Fibroblast of villous mesenchyme (primary cell): ENCODE results near the gene CDPF1. TPM values are rescaled to one million over a fixed set of nuclear protein-coding genes. Genes with fewer than 3 reads are reported as not detected.

ENCODE experiments used
- DNase-seq: peaks from one replicate; pipeline ENCODE4 v3.0.0-alpha.2; 2010; ENCODE audit warnings: low read depth
- H3K4me3 ChIP-seq: 2 replicates; pipeline ENCODE4 v1.5.1; 2011; ENCODE audit warnings: low read depth, mild to moderate bottlenecking, low read length
- total RNA-seq: library from RNA; depleted of rRNA; stranded (reverse); fragments of >200 nt; gene quantifications from 2 replicates; pipeline ENCODE4 v1.2.3, GENCODE V29; 2012
- TF ChIP-seq, protein P1 (sequence below): IDR thresholded peaks from 2 replicates; pipeline ENCODE4 v1.5.1; 2012; ENCODE audit warnings: low read depth, mild to moderate bottlenecking, low read length; ENCODE audit not compliant: insufficient read depth

Gene CDPF1
- total RNA-seq, 1 donor = 16.8 TPM

DNA sequence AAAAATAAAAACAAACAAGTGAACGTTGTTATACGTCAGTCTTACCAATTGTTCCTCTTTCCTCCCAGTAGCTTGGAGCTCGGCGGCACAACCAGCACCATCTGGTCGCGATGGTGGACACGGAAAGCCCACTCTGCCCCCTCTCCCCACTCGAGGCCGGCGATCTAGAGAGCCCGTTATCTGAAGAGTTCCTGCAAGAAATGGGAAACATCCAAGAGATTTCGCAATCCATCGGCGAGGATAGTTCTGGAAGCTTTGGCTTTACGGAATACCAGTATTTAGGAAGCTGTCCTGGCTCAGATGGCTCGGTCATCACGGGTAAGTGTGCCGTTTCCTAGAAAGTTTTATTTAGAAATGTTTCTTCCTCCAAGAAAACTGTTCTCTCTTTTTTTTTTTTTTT, 51.8 kb downstream of the CDPF1 start:
- no peak overlapping the region for H3K4me3 ChIP-seq
- peak; percentile 65 for DNase-seq
- TF ChIP-seq, protein P1, sequence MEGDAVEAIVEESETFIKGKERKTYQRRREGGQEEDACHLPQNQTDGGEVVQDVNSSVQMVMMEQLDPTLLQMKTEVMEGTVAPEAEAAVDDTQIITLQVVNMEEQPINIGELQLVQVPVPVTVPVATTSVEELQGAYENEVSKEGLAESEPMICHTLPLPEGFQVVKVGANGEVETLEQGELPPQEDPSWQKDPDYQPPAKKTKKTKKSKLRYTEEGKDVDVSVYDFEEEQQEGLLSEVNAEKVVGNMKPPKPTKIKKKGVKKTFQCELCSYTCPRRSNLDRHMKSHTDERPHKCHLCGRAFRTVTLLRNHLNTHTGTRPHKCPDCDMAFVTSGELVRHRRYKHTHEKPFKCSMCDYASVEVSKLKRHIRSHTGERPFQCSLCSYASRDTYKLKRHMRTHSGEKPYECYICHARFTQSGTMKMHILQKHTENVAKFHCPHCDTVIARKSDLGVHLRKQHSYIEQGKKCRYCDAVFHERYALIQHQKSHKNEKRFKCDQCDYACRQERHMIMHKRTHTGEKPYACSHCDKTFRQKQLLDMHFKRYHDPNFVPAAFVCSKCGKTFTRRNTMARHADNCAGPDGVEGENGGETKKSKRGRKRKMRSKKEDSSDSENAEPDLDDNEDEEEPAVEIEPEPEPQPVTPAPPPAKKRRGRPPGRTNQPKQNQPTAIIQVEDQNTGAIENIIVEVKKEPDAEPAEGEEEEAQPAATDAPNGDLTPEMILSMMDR = no peak

DNA sequence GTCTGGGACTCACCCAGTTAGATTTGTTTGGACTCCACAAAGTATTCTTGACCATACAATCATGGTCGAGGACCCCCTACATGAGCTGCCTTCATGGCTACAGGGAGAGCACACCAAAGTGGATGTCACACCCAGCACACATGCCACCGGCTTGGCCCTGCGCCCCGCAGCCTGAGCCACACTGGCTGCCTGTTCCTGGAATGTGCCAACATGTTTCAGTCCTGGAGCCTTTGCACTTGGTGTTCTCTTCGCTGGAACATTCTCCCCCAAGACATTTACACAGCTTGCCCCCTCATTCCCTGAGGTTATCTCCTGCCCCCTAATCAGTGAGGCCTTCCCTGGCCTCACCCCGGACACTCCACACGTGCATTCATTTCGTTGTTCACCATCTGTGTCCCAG, 53.8 kb downstream of the CDPF1 start:
- no peak overlapping the region for H3K4me3 ChIP-seq
- no peak for DNase-seq
- TF ChIP-seq, protein P1 = no peak

DNA sequence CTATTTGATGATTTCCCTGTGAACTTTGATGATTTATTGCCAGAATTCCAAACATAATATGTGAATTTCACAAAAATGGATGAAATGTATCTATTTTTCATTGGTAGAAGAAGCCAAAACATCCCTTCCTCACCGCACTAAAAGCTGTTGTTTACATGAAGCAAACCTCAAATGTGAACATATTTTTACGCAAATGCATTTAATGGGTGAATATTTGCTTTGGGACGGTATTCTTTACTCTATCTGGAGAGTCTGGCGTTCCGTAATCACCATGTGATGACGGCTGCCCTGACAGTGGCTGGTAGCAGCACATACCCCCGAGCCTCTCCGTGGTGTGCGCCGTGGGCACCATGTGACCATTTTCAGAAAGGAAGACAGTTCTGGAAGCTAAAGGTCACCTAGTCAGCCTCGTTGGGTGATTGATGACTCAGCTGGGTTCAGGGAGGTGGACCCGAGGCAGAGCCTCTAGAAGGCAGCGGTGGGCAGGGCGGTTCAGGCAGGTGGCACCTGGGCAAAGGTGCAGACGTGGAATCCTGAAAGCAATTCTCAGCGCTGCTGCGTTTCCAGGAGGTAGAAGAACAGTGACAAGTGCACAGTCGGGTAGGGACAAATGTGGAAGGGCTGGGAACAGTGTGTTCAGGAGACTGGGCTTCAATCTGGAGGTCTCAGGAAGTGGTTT, 54.5 kb downstream of the CDPF1 start:
- no peak overlapping the region for H3K4me3 ChIP-seq
- peak; percentile 71 for DNase-seq
- TF ChIP-seq, protein P1 = no peak

Other genes starting within 250 kb of the CDPF1 start
- 14.2 and 15.5 TPM in 2 replicates for gene PPARA, start 99.8 kb downstream of the CDPF1 start, total RNA-seq
- gene PKDREJ, start 13.1 kb upstream of the CDPF1 start, total RNA-seq = not detected in 2 replicates
- gene TTC38, start 17.7 kb upstream of the CDPF1 start, total RNA-seq = 26.8 and 28.7 TPM in 2 replicates
- 7.4 and 10.4 TPM in 2 replicates for gene GTSE1, start 46.6 kb upstream of the CDPF1 start, total RNA-seq
- gene TRMU, start 85.4 kb upstream of the CDPF1 start, total RNA-seq = 21.6 and 31.1 TPM in 2 replicates